GM18861 (cell line): ENCODE data around the gene SARS1.
A peak's percentile ranks its signal among the peaks of the same experiment; 100 is the strongest.

Experiments
- ATAC-seq: cut with Tn5 transposase; IDR thresholded peaks from one replicate; pipeline ENCODE4 v1.9.1; 2021; ENCODE audit not compliant: unreplicated experiment

The SARS1 gene

DNA sequence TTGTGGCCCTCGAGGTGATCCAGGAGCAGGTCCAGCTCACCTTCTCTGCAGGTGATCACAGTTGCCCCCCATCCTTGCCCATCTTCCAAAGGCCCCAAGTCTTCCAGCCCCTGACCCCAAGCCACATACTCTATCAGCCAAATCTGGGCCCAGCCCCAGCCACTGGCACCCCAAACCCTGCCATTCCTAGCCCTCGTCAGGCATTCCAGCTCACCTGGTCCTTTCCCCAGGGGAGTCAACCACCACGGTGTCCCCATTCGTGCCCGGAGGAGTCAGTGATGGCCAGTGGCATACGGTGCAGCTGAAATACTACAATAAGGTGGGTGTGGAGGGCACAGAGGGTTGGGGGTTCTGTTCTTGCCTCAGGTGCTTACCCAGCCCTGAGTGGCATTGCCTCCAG is 47.9 kb downstream of the SARS1 start:
- no peak for ATAC-seq

DNA sequence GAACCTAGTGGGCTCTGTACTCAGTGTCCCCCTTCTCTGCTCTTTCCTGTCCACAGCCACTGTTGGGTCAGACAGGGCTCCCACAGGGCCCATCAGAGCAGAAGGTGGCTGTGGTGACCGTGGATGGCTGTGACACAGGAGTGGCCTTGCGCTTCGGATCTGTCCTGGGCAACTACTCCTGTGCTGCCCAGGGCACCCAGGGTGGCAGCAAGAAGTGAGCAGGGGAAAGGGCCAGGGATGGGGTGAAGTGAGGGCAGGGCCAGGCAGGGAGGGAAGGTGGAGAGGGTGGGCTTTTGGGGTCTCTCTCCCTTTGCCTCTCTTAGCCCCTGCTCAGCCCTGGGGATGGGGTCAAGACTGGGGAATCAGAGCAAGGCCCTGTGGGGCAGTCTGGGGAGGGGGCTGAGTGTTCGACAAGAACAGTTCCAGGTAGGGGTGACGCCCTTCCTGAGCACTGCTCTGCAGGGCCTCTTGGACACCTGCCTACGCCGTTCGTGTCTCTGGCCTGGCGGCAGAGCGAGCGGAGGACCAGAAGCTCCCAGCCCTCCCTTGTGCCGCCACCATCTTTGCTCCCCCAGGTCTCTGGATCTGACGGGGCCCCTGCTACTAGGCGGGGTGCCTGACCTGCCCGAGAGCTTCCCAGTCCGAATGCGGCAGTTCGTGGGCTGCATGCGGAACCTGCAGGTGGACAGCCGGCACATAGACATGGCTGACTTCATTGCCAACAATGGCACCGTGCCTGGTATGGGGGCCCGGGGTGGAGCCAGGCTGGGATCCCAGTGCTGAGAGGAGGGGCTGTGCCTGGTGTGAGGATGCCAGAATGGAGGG is 48.7 kb downstream of the SARS1 start:
- no peak for ATAC-seq

DNA sequence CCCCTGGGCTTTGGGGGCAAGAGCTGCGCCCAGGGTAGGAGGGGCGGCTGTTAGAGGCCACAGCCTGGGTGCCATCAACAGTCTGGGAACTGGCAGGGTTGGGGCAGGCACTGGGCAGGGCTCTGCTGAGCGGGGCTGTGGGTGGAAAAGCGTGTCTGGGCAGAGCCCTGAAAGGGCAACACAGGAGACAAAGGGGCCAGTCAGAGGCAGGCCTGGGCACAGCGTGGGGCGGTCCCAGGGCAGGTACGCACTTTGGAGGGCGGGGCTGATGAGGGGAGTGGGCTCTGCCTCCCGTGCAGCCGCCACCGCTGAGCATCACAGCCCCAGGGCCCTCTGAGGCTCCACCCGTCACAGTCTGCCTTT is 49.5 kb downstream of the SARS1 start:
- no peak for ATAC-seq

DNA sequence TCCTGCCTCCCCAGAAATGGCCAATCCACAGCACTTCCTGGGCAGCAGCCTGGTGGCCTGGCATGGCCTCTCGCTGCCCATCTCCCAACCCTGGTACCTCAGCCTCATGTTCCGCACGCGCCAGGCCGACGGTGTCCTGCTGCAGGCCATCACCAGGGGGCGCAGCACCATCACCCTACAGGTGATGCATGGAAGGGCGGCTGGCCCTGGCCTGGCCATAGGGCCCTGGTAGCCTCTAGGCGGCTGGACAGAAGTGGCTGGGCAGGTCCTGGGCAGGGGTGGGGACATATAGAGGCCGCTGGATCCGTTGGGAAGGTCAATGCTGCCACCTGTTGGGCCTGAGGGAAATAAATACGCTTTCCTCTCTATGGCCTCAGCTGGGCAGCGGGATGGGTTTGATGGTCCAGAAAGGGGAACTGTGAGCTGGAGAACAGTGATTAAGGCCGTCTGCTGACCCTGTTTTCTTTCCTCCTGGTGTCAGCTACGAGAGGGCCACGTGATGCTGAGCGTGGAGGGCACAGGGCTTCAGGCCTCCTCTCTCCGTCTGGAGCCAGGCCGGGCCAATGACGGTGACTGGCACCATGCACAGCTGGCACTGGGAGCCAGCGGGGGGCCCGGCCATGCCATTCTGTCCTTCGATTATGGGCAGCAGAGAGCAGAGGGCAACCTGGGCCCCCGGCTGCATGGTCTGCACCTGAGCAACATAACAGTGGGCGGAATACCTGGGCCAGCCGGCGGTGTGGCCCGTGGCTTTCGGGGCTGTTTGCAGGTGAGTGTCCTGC is 50.1 kb downstream of the SARS1 start:
- peak; percentile 79 for ATAC-seq

DNA sequence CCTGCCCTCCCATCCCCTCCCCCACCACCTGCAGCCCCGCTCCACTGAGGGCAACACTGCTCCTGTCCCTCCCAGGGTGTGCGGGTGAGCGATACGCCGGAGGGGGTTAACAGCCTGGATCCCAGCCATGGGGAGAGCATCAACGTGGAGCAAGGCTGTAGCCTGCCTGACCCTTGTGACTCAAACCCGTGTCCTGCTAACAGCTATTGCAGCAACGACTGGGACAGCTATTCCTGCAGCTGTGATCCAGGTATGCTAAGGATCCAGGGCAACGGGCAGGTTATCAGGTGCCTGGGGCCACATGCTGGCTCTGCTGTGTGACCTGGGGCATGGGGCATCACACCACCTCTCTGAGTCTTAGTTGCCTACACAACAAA is 50.6 kb downstream of the SARS1 start:
- ATAC-seq, result no peak

DNA sequence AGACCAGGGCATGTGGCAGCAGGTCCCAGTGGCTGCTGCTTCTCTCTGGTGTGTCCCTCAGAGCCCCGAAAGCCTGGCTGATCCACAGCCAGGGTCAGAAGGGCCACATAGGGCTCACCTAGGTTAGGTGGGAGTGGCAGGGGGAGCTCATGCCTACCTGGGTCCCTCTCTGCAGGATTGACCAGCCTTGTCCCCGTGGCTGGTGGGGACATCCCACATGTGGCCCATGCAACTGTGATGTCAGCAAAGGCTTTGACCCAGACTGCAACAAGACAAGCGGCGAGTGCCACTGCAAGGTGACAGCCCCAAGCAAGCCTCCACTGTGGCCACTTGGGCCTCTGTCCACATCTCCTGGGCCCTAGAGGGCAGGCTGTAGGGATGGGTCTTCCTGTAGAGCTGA is 51.3 kb downstream of the SARS1 start:
- ATAC-seq, result no peak

DNA sequence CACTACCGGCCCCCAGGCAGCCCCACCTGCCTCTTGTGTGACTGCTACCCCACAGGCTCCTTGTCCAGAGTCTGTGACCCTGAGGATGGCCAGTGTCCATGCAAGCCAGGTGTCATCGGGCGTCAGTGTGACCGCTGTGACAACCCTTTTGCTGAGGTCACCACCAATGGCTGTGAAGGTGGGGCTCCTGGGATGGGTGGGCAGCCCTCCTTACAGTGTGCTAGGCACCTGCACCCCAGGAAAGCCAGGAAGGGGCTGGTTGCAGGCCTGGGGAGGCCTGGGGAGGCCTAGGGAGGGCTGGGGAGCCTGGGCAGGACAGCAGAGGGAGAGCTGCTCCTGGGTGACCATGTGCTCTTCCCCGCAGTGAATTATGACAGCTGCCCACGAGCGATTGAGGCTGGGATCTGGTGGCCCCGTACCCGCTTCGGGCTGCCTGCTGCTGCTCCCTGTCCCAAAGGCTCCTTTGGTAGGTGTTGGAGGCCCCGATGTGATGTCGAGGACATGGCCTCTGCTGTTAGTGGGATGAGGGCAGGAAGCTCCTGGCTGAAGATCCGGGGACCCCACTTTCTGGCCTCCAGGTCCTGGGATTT is 52.1 kb downstream of the SARS1 start:
- no peak for ATAC-seq

DNA sequence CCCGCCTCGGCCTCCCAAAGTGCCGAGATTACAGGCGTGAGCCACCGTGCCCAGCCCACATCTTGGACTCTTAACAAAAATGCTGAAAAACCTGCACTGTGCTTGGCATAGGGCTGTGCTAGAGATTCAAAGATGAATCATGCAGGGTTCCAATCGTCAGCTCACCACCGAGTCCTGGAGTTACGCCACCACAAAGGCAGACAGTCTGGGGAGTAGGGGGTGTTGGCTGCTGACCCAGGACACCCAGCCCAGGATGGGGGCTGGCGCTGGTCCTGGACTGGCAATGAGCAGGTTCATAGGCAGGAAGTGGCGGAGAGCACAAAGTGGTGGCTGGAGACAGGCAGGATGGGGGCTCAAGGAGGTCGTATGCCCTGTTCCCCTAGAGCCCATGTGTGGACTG is 53.2 kb downstream of the SARS1 start:
- no peak for ATAC-seq

DNA sequence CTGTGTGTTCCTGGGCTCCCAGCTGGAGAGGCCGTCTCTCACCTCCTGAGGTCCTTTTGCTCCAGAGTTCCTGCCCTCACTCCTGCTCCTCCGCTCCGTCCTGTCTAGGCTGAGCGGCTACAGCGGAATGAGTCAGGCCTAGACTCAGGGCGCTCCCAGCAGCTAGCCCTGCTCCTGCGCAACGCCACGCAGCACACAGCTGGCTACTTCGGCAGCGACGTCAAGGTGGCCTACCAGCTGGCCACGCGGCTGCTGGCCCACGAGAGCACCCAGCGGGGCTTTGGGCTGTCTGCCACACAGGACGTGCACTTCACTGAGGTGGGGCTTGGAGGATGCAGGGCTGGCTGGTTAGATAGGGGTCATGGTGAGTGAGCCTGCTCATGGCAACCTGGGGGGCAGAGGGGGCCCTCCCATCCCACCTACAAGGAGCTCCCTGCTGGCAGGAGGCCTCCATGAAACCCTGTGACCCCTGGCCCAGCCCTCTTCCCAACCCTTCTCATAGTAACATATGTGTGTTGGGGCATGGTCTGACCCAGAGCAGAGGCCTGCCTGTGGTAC is 54.1 kb downstream of the SARS1 start:
- ATAC-seq, result no peak

DNA sequence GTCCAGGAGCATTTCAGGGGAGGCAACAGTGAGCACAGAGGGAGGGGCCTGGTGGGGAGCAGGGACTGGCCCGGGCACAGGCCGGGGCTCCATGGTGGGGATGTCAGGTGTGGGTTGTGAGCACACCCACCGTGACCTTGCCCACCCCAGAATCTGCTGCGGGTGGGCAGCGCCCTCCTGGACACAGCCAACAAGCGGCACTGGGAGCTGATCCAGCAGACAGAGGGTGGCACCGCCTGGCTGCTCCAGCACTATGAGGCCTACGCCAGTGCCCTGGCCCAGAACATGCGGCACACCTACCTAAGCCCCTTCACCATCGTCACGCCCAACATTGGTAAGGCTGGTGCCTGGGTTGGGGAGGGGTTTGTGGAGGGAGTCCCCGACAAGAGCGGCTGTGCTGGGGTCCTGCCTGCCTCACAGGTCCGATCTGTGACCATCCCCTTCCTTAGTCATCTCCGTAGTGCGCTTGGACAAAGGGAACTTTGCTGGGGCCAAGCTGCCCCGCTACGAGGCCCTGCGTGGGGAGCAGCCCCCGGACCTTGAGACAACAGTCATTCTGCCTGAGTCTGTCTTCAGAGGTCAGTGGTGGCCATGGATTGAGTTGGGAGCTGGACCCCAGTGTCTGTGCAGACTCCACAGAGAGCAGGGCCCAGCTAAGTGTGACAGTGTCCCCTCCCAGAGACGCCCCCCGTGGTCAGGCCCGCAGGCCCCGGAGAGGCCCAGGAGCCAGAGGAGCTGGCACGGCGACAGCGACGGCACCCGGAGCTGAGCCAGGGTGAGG is 54.9 kb downstream of the SARS1 start:
- ATAC-seq, result no peak

DNA sequence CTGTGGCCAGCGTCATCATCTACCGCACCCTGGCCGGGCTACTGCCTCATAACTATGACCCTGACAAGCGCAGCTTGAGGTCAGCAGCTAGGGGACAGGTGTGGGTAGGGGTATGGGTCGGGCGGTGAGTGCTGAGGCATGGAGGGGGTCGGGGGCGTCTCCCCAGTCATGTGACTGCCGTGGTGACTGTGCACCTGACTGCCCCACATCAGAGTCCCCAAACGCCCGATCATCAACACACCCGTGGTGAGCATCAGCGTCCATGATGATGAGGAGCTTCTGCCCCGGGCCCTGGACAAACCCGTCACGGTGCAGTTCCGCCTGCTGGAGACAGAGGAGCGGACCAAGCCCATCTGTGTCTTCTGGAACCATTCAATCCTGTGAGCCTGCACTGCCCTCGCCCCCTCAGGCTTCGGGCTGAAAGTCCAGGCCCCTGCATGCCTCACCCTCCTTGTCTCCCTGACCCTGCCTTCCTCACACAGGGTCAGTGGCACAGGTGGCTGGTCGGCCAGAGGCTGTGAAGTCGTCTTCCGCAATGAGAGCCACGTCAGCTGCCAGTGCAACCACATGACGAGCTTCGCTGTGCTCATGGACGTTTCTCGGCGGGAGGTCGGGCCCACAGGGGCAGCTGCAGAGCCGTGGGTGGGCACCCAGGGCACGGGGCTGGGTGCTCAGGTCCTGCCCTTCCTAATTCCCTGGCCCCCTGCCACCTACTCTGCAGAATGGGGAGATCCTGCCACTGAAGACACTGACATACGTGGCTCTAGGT is 55.7 kb downstream of the SARS1 start:
- no peak for ATAC-seq

DNA sequence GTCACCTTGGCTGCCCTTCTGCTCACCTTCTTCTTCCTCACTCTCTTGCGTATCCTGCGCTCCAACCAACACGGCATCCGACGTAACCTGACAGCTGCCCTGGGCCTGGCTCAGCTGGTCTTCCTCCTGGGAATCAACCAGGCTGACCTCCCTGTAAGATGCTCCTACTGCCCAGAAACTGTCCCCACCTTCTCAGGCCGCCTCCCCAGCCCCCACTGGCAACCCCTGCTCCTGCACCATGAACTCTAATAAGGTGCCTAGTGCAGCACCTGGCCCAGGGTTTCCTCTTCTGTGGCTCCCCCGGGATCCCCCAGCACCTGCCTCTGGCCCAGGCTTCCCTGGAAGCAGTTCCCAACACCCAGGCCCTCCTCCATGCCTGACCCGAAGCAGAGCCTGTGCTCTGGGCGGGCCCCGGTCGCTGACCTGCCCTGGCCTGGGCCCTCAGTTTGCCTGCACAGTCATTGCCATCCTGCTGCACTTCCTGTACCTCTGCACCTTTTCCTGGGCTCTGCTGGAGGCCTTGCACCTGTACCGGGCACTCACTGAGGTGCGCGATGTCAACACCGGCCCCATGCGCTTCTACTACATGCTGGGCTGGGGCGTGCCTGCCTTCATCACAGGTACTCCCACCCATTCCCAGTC is 56.4 kb downstream of the SARS1 start:
- ATAC-seq, result no peak

DNA sequence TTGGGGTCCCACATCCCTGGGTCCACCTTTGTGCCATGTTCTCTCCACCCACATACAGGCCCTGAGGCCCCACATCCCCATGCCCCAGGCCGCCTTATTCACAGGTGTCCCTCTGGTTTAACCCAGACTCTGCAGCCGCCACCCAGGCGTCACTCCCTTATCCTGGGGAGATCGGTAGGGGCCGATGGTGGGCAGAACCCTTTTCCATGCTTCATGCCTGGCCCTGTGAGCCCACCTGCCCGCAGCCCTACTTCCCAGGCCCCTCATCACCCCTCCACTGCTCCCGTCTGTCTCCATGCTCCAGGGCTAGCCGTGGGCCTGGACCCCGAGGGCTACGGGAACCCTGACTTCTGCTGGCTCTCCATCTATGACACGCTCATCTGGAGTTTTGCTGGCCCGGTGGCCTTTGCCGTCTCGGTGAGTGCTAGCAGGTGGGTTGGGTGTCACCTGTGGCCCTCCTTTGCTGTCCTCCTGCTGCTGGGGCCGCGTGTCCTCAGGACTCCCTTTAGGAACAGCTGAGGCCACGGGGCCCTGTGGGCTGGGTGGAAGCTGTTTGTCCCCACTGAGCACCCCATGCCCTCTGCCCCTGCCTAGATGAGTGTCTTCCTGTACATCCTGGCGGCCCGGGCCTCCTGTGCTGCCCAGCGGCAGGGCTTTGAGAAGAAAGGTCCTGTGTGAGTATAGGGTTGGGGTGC is 57.1 kb downstream of the SARS1 start:
- ATAC-seq, result no peak

DNA sequence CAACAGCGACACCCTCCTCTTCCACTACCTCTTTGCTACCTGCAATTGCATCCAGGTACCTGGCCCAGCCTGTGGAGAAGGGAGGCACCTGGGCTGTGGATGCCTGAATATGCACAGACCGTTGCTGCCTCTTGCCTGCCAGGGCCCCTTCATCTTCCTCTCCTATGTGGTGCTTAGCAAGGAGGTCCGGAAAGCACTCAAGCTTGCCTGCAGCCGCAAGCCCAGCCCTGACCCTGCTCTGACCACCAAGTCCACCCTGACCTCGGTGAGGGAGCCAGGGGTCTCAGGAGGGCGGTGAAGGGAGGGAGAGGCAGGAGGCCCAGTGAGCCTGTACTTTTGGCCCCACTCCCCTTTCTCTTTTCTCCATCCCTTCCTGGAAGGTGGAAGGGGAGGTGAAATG is 57.7 kb downstream of the SARS1 start:
- ATAC-seq, result no peak

DNA sequence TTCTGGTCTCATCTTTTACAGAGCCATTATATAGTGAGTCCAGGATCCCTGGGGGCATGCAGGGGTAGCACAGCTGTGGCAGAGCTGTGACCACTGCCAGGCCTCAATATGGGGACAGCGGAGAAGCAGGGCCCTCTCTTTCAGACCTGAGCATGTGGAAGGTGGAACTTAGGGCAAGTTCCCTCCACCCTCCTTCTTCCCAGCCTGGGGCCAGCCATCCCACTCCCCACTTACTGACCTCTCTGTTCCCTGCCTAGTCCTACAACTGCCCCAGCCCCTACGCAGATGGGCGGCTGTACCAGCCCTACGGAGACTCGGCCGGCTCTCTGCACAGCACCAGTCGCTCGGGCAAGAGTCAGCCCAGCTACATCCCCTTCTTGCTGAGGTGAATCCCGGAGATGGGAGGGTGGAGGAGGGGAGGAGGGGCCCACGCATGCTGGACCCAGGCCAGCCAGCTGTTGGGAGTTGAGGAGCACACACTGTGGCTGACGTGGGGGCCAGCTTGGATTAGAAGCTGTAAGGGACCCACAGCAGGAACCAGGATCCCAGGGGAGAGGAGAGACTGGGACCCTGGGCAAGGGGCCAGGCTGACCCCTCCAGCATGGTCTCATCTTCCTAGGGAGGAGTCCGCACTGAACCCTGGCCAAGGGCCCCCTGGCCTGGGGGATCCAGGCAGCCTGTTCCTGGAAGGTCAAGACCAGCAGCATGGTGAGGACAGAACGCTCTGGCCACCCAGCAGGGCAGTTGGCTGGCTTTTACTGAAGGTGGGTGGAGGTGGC is 58.5 kb downstream of the SARS1 start:
- ATAC-seq, result no peak

DNA sequence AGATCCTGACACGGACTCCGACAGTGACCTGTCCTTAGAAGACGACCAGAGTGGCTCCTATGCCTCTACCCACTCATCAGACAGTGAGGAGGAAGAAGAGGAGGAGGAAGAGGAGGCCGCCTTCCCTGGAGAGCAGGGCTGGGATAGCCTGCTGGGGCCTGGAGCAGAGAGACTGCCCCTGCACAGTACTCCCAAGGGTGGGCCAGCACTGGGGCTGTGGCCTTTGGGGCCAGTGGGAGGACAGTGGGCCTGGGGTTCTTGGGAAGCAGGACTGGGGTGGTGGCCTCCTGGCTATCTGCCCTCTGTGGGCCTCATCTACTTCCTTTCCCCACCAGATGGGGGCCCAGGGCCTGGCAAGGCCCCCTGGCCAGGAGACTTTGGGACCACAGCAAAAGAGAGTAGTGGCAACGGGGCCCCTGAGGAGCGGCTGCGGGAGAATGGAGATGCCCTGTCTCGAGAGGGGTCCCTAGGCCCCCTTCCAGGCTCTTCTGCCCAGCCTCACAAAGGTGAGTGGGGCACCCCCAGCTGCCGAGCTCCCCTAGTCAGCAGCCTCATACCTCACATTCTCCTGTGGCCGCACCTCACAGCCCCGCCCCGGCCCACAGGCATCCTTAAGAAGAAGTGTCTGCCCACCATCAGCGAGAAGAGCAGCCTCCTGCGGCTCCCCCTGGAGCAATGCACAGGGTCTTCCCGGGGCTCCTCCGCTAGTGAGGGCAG is 59.3 kb downstream of the SARS1 start:
- no peak for ATAC-seq

DNA sequence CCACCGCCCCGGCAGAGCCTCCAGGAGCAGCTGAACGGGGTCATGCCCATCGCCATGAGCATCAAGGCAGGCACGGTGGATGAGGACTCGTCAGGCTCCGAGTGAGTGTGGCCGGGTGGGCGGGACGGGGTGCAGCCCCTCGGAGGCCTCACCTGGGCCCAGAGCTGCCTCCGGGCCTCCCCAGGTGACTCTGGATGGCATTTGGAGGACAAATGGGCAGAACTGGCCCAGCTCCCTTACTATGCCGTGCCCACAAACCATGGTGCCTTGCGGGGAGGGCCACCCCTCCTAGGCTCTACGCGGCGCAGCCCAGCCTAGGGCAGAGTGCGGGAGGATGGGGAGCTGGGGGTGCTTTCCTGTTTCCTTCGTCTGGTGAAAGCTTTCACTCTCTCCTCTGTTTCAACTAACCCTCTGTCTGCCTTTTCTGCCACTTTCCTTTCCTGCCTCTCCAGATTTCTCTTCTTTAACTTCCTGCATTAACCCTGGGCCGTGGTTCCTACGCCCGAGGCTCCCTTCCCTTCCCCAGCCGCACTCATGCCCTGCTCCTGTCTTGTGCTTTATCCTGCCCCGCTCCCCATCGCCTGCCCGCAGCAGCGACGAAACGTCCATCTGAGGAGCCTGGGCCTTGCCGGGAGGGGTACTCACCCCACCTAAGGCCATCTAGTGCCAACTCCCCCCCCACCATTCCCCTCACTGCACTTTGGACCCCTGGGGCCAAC is 60.0 kb downstream of the SARS1 start:
- no peak for ATAC-seq
